Fibroblast of lung (primary cell): ENCODE results near the gene ZGPAT.

Experiments
- CTCF ChIP-seq, 2 donors: IDR thresholded peaks in 1 of 2; conservative IDR thresholded peaks in 1 of 2; 1 replicate in 1 of 2; 2 replicates in 1 of 2; pipeline ENCODE4 v1.5.1; 2011 to 2012; ENCODE audit warnings: low read length in 2 of 2, control low read depth in 1 of 2, inconsistent platforms in 1 of 2, low read depth in 1 of 2, mild to moderate bottlenecking in 1 of 2
- EZH2 ChIP-seq: IDR thresholded peaks from 2 replicates; pipeline ENCODE4 v1.5.1; 2012; ENCODE audit warnings: low read length, control low read depth, mild to moderate bottlenecking; ENCODE audit errors: missing control alignments

GRCh38 chr20:63711085-63711645 is 3.3 kb downstream of the ZGPAT start:
- TF ChIP-seq CTCF (conservative IDR thresholded peaks at IDR 0.05 in 1 of 2, IDR thresholded peaks at IDR 0.05 in 1 of 2; ENCODE audit: low read depth in 1 of 2, low read length in 2 of 2) = no peak
- no peak for TF ChIP-seq EZH2
